HG02840 (cell line): ENCODE data around the gene PRPSAP1.
A peak's percentile ranks its signal among the peaks of the same experiment; 100 is the strongest.
"Not testable (repeated sequence)": the region's sequence is repeated elsewhere in the genome, so short reads cannot be mapped to it uniquely, and the experiment has no call there.

ENCODE experiments used
- ATAC-seq: cut with Tn5 transposase; IDR thresholded peaks from one replicate; pipeline ENCODE4 v1.9.1; 2021; ENCODE audit warnings: mild to moderate bottlenecking, moderate library complexity, moderate number of reproducible peaks; ENCODE audit not compliant: unreplicated experiment, low FRiP score

Gene PRPSAP1

DNA sequence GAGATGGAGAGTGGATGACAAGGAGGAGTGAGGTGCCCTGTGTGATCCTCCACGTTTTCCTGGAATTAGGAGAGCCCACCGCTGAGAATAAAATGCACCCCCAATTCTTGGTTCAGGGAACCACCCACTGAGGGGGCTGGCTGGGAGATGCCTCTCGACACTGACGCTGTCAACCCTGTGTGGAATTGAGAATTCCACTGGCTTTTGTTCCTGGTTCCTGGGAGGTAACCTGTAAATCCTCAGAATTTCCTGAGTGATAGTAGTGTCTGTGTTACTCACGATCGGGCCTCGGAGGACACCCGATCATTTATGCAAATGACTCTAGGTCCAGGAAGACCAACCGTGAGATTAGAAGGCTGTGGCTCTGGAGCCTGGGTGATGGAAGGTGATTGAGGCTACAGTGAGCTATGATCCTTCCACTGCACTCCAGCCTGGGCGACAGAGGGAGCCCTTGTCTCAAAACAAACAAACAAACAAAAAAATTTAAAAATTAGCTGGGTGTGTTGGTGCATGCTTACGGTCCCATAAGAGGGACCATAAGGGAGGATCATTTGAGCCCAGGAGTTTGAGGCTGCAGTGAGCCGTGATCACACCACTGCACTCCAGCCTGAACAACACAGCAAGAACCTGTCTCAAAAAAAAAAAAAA lies 11.7 kb upstream of the PRPSAP1 start:
- ATAC-seq = no peak

DNA sequence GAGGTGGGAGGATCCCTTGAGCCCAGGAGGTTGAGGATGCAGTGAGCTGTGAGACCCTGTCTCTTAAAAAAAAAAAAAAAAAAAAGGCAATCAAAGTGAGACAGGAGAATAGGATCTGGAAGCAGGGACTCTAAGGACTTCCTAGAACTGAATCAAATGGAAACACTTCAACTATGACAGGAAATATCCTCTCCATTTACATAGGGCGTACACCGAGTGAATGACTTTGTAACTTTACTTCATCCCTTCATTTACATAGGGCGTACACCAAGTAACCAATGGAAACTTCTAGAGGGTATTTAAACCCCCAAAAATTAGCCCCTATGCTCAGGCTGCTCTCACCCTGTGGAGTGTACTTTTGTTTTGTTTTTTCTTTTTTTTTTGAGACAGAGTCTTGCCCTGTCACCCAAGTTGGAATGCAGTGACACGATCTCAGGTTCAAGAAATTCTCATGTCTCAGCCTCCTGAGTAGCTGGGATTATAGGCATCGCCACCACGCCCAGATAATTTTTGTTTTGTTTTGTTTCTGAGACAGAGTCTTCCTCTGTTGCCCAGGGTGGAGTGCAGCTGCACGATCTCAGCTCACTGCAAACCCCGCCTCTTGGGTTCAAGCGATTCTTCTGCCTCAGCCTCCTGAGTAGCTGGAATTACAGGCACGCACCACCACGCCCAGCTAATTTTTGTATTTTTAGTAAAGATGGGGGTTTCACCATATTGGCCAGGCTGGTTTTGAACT lies 9.6 kb upstream of the PRPSAP1 start:
- ATAC-seq = no peak

DNA sequence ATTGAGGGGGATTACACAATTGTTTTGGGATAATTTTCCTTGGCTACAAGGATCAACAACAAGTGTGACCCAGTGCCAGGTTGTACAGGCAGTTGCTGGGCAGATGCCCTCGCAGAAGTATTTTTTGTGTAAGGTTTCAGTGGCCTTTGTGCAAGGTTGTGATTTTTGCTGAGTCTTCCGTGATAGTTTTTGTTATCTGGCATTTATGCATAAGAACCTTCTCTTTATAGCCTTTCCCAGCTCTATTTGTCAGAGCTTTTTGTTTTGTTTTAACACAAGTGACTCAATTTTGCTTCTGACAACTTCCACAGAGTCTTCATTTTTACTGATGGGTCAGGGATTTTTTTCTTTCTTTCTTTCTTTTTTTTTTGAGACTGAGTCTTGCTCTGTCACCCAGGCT lies 6.7 kb upstream of the PRPSAP1 start:
- ATAC-seq = no peak

DNA sequence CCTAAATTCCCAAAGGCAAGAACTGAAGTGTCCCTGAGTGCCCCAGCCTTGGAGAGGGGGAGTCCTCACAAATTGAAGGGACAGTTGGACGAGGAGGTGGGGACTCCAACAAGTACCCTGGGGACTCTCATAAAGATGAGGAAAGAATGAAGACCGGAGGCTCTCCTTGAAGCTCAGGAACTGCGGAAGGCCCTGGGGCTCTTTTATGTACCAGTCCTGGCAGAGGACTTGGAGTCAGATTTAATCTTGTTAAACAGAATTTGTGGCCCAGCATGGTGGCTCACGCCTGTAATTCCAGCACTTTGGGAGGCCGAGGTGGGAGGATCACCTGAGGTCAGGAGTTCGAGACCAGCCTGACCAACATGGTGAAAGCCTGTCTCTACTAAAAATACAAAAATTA lies 6.1 kb upstream of the PRPSAP1 start:
- not testable (repeated sequence) for ATAC-seq

DNA sequence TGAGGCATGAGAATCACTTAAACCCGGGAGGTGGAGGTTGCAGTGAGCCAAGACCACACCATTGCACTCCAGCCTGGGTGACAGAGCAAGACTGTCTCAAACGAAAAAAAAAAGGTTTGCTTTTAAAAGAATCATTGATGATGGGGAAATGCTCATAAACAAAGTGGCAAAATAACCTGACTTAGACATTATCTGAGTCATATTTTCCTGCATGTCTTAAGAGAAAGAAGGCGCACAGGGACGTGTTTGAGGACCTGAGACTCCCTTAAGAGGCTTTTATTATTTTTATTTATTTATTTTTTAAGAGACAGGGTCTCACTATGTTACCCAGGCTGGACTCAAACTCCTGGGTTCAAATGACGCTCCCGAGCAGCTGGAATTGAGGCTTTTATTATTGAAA lies 5.7 kb upstream of the PRPSAP1 start:
- no peak for ATAC-seq

DNA sequence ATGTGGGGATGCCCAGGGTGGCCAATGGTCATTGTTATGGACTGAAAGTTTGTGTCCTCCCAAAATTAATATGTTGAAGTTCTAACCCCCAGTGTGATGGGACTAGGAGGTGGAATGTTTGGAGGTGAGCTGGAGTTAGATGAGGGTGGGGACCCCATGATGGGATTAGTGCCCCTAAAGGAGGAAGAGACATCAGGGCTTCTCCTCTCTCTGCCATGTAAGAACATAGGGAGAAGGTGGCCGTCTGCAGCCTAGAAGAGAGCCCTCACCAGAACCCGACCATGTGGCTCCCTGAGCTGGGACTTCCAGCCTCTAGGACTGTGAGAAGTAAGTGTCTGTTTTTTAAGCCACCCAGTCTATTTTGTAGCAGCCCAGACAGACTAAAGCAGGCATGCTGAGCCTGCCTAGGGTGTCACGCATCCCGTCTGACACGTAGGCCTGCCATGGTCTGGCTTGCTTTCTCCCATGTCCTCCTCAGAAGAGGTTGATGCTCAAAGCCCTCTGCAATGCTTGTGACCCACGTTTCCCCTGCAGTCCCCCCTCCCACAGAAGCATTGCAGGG lies 4.0 kb upstream of the PRPSAP1 start:
- ATAC-seq = no peak

DNA sequence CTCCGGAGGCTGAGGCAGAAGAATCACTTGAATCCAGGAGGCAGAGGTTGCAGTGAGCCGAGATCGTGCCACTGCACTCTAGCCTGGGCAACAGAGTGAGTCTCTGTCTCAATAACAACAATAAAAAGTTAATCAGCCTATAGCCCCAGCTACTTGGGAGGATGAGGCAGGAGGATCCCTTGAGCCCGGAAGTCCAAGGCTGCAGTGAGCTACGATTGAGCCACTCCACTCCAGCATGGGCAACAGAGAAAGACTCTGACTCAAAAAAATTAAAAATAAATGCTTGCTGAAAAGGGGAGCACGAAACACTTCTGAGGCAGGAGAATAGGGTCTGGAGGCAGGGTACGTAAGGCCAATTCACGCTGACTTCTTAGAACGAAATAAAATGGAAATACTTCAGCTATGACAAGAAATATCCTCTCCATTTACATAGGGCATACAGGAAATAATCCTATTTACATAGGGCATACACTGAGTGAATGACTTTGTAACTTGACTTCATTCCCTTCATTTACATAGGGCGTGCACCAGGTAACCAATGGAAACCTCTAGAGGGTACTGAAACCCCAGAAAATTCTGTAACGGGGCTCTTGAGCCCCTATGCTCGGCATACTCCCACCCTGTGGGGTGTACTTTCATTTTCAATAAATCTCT lies 3.2 kb upstream of the PRPSAP1 start:
- ATAC-seq = no peak

DNA sequence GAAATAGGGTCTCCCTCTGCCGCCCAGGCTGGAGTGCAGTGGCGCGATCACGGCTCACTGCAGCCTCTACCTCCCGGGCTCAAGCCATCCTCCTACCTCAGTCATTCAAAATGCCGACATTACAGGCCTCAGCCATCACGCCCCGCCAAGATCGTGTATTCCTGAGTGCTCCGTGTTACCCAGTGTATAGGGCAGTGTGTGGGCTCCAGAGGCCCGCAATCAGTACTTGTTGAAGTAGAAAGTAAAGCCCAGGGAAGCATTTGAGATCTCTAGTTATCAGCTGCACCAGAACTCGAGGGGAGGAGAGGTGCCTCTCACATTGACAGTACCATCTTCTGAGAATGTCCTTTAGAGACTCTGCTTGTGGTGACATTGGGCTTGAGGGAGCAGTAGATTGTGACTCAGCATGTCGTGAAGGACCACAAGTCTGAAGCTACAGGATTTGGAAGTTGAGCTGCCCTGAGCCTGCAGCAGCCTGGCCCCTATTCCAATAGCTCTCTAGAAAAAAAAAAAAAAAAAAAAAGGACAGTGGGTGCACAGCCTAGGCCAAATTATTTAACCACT lies 1.1 kb upstream of the PRPSAP1 start:
- no peak for ATAC-seq

DNA sequence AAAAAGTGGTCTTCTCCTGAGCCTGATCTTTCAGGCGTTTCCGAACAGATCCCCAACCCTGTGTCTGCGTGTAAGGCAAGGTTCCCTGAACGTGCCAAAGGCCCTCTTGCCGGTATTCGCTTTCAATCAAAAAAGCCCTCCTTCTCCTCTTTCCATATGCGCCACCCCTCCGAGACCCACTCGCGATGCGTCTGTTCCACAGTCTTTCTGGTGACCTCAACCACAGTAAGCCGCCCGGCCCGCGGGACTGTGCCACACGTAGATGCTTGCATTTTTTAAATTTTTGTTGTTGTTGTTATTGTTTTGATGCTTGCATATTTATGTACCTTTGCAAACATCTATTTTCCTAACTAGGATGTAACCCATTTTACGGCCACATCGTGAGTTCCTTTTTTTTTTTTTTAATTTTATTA lies 607 bp upstream of the PRPSAP1 start:
- ATAC-seq = peak; percentile 8

DNA sequence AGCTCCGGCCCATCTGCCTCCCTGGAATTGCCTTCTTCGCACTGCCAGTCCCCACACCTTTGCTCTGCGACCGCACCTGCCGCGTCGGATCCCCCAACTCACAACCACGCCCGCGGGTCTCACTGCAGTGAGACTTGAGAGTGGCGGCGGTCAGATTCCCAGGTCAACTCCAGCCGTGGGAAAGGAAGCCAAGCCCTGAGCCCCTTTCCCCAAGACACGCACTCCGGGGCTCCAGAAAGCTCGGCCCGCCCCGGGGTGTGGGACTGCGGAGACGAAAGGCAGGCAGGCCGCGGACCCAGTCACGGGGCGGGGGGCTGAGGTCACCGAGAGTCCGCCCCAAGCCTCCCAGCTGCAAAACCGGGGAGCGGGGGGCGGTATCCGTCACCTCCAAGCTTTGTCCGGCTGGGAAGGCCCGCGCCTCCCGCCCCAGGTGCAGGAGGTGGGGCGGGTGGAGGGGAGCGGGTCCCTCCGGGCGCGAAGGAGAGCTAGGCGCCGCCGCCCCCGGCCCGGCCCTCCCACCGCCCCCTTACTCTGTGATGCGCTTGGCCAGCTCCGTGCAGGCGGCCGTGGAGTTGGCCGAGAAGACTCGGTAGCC lies 615 bp downstream of the PRPSAP1 start:
- peak; percentile 28 for ATAC-seq

DNA sequence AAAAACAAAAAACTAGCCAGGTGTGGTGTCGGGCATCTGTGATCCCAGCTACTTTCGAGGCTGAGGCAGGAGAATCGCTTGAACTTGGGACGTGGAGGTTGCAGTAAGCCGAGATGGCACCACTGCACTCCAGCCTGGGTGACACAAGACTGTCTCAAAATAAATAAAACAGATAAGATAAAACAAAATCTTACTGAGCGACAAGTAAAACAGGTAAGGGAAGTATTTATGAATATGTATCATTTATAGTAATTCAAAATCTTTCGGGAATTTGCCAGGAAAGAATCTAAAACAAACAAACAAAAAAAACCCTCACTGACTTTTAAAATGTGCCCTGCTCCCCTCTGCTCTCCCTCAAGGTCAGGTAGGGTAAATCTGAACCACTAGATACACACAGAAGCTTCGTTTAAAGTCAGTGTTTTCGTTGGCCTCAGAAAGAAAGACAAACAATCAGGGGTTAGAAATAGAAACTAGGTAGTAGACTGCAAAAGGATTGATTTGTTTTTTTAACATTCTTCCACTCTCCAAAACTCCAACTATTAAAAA lies 2.1 kb downstream of the PRPSAP1 start:
- ATAC-seq = no peak

DNA sequence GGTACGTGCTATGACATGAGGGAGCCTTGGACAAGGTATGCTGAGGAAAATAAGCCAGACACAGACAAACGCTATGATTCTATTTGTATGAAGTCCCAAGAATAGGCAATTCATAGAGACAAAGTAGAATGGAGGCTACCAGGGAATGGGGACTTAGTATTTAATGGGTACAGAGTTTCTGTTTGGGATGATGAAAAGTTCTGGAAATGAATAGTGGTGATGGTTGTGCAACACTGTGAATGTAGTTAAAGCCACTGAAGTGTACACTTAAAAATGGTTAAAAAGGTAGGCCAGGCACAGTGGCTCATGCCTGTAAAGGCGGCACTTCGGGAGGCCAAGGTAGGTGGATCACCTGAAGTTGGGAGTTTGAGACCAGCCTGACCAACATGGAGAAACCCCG lies 3.3 kb downstream of the PRPSAP1 start:
- ATAC-seq = no peak

DNA sequence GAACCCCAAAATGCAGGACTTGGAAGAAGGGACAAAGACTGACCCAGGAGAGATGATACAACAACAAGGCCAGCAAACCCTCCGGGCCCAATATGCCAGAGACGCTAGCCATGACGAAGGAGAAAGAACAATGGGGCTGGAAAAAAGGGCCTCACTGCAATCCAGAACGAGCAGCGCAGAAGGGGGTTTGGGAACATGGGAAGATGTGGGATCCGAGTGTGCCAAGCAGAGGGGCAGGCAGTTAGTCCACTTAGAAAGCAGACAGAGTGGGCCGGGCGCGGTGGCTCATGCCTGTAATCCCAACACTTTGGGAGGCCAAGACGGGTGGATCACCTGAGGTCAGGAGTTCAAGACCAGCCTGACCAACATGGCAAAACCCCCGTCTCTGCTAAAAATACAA lies 6.8 kb downstream of the PRPSAP1 start:
- not testable (repeated sequence) for ATAC-seq

DNA sequence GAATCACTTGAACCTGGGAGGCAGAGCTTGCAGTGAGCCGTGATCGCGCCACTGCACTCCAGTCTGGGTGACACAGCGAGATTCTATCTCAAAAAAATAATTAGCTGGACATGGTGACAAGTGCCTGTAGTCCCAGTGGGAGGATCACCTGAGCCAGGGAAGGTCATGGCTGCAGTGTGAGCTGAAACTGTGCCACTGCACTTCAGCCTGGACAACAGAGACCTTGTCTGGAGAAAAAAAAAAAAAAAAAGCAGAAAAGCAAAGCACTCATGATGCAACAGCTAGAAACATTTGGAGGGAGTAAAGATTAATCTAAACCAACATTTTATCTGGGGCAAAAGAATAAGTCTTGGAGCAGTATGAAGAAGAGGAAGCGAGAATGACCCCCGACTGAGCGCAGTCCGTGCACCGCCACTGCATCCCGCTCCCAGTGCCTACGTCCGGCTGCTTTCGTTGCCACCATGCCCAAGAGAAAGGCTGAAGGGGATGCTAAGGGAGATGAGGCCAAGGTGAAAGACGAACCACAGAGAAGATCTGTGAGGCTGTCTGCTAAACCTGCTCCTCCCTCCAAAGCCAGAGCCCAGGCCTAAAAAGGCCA lies 8.2 kb downstream of the PRPSAP1 start:
- no peak for ATAC-seq

DNA sequence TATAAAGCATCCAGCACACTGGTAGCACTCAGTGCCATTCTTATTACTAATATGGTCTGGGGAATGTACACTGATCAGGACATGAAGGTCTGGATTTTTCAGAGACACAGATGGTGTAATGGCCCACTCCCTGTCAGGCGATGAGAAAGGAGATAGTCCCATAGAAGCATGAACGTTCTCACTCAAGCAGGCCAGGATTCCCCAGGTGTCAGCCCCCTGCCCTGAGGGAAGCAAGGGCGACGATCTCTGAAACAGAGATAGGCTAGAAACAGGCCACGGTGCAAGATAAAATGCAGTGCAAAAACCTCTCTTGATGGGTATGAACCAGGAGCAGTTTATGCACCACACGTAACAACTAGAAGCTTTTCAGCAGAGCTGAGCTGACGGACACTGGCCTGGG lies 10.6 kb downstream of the PRPSAP1 start:
- no peak for ATAC-seq

DNA sequence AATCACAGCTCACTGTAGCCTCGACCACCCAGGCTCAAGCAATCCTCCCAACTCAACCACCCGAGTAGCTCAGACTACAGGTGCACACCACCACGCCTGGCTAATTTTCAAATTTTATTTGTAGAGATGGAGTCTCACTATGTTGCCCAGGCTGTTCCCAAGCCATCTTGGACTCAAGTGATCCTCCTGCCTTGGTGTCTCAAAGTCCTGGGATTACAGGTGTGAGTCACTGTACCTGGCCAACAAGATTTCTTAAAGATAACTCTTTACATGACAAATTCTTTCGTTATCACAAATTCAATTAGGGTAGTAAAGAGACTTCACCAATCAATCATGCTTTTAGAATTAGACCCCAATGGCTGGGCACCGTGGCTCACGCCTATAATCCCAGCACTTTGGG lies 12.4 kb downstream of the PRPSAP1 start:
- no peak for ATAC-seq

DNA sequence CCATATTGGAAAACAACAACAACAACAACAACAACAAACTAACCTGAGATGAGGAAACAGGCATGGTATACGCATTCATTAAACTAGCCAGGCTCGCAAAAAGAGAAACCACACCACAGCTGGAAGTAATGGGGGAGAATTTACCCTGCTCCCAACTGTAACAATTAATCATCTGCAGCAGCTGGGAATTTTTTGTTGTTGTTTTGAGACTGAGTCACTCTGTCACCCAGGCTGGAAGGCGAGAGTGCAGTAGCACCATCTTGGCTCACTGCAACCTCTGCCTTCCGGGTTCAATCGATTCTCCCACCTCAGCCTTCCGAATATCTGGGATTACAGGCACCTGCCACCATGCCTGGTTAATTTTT lies 16.3 kb downstream of the PRPSAP1 start:
- no peak for ATAC-seq

DNA sequence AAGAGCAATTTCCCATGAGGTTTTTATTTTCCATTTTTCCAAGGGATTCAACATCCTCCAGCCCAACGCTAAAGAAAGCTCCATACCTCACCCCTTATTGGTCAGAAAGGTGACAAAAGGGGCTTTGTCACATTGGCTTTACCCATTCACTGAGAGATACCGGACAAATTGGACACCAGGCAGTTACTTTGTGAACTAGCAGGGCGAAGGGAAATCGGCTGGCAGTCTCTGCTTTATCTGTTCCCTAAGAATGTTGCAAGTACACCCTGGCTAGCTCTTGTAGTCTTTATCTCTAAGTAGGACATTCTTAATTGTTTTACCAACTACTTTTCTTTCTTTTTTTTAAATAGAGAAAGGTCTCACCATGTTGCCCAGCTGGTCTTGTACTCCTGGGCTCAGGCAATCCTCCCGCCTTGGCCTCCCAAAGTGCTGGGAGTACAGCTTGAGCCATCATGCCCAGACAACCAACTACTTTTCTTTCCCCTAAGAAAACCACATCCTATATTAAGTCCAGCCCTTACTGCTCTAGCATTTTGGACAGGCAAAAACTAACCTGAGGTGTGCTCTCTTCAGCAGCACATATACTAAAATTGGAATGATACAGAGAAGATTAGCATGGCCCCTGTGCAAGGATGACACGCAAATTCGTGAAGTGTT lies 16.8 kb downstream of the PRPSAP1 start:
- no peak for ATAC-seq

DNA sequence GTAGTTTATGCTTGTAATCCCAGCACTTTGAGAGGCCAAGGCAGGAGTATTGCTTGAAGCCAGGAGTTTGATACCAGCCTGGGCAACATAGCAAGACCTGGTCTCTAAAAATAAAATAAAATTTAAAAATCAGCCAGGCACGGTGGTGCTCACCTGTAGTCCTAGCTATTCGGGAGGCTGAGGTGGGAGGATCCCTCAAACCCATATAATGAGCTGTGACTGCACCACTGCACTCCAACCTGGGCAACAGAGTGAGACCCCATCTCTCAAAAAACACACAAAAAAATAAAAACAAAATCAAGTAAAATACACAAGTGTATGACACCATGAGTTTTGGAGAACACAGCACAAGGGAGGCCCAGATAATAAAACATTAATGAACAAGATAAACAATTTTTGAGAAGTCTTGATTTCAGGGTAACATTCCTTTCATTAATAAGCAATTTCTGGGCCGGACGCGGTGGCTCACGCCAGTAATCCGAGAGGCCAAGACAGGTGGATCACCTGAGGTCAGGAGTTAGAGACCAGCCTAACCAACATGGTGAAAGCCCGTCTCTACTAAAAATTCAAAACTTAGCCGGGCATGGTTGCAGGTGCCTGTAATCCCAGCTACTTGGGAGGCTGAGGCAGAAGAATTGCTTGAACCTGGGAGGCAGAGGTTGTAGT lies 17.9 kb downstream of the PRPSAP1 start:
- ATAC-seq = no peak
